Panc1 (cell line): ENCODE results near the gene OR1M1.
"Not testable (repeated sequence)": the region's sequence is repeated elsewhere in the genome, so short reads cannot be mapped to it uniquely, and the experiment has no call there.

Source experiments
- POLR2AphosphoS5 ChIP-seq: IDR thresholded peaks from 2 replicates; pipeline ENCODE4 v1.6.1; 2012; ENCODE audit warnings: mild to moderate bottlenecking, low read depth, low read length, moderate library complexity
- TF ChIP-seq, protein P1 (sequence below): fragments of 450-650 bp; IDR thresholded peaks from 2 replicates; pipeline ENCODE4 v1.5.1; 2017; ENCODE audit warnings: mild to moderate bottlenecking
- TF ChIP-seq, protein P2 (sequence below), 2 experiments: IDR thresholded peaks; 2 replicates each; pipeline ENCODE4 v1.6.1; 2011 to 2012; ENCODE audit warnings: low read depth in 2 of 2, control low read depth in 1 of 2, low read length in 1 of 2, mild to moderate bottlenecking in 1 of 2, moderate library complexity in 1 of 2; ENCODE audit not compliant: insufficient read depth in 1 of 2

DNA sequence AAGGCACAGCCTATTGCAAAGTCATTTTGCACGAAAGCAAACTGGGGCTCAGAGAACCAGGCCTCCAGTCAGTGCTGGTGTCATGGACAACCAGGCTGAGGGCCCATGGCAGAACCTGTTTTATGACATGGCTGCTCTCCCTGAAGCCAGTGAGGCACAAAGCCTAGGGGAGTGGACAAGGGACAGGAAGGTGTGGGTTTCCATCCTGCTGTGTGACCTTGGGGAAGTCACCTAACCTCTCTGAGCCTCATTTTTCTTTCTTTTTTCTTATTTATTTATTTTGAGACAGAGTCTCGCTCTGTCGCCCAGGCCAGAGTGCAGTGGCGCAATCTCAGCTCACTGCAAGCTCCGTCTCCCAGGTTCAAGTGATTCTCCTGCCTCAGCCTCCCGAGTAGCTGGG lies 15.1 kb upstream of the OR1M1 start:
- TF ChIP-seq, protein P1, sequence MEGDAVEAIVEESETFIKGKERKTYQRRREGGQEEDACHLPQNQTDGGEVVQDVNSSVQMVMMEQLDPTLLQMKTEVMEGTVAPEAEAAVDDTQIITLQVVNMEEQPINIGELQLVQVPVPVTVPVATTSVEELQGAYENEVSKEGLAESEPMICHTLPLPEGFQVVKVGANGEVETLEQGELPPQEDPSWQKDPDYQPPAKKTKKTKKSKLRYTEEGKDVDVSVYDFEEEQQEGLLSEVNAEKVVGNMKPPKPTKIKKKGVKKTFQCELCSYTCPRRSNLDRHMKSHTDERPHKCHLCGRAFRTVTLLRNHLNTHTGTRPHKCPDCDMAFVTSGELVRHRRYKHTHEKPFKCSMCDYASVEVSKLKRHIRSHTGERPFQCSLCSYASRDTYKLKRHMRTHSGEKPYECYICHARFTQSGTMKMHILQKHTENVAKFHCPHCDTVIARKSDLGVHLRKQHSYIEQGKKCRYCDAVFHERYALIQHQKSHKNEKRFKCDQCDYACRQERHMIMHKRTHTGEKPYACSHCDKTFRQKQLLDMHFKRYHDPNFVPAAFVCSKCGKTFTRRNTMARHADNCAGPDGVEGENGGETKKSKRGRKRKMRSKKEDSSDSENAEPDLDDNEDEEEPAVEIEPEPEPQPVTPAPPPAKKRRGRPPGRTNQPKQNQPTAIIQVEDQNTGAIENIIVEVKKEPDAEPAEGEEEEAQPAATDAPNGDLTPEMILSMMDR = not testable (repeated sequence)
- TF ChIP-seq POLR2AphosphoS5 = not testable (repeated sequence)
- TF ChIP-seq, protein P2, sequence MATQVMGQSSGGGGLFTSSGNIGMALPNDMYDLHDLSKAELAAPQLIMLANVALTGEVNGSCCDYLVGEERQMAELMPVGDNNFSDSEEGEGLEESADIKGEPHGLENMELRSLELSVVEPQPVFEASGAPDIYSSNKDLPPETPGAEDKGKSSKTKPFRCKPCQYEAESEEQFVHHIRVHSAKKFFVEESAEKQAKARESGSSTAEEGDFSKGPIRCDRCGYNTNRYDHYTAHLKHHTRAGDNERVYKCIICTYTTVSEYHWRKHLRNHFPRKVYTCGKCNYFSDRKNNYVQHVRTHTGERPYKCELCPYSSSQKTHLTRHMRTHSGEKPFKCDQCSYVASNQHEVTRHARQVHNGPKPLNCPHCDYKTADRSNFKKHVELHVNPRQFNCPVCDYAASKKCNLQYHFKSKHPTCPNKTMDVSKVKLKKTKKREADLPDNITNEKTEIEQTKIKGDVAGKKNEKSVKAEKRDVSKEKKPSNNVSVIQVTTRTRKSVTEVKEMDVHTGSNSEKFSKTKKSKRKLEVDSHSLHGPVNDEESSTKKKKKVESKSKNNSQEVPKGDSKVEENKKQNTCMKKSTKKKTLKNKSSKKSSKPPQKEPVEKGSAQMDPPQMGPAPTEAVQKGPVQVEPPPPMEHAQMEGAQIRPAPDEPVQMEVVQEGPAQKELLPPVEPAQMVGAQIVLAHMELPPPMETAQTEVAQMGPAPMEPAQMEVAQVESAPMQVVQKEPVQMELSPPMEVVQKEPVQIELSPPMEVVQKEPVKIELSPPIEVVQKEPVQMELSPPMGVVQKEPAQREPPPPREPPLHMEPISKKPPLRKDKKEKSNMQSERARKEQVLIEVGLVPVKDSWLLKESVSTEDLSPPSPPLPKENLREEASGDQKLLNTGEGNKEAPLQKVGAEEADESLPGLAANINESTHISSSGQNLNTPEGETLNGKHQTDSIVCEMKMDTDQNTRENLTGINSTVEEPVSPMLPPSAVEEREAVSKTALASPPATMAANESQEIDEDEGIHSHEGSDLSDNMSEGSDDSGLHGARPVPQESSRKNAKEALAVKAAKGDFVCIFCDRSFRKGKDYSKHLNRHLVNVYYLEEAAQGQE (IDR thresholded peaks at IDR 0.05; ENCODE audit: insufficient read depth in 1 of 2, low read depth in 2 of 2, low read length in 1 of 2) = not testable (repeated sequence)
